ENCODE results near the gene ABHD2.
A peak's percentile ranks its signal among the peaks of the same experiment; 100 is the strongest.
"Not testable (repeated sequence)": the region's sequence is repeated elsewhere in the genome, so short reads cannot be mapped to it uniquely, and the experiment has no call there.

Gene ABHD2, protein sequence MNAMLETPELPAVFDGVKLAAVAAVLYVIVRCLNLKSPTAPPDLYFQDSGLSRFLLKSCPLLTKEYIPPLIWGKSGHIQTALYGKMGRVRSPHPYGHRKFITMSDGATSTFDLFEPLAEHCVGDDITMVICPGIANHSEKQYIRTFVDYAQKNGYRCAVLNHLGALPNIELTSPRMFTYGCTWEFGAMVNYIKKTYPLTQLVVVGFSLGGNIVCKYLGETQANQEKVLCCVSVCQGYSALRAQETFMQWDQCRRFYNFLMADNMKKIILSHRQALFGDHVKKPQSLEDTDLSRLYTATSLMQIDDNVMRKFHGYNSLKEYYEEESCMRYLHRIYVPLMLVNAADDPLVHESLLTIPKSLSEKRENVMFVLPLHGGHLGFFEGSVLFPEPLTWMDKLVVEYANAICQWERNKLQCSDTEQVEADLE

GRCh38 chr15:89087830-89088604 is at the start of gene ABHD2:
Gene ABHD2, plus strand, starts transcription at chr15:89088456. Its CDS starts 27,872 bp downstream, at chr15:89116328.
- DNase-seq (ENCODE audit: low read depth in 2 of 2) = peak; percentile 97 to 98

- DNase-seq (ENCODE audit: low read depth in 2 of 2) = no peak
Observed at GRCh38 chr15:89039142-89039541, 49.1 kb upstream of the ABHD2 start.

DNA sequence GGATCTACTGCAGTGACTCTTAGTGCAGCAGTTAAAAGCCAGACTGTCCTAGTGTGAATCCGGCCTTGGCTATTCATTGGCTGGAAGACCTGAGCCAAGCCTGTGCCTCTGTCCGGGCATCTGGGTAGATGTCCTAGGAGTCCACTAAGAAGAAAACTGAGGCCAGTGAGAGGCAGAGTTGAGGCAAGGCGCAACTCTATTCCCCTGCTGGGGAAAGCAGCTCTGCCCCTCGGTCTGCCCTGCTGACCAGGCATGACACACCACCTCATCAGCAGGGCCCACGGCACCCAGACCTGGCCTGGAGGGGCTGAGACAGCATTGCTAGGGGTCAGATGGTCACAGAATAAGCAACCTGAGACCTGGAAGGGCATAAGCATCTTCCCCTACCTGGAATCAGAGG is 46.7 kb upstream of the ABHD2 start:
- no peak for DNase-seq (ENCODE audit: low read depth in 2 of 2)

DNA sequence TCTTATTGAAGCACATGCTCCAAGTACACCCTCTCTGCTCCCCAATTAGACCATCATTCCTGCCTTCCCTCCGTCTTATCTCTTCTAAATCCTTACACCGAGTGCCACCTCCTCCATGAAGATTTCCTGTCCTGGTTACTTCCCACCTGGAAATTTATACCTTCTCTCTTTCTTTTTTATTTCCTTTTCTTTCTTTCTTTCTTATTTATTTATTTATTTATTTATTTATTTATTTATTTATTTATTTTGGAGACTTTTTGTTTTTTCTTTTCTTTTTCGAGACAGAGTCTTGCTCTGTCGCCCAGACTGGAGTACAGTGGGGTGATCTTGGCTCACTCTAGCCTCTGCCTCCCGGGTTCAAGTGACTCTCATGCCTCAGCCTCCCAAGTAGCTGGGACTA is 45.9 kb upstream of the ABHD2 start:
- no peak for DNase-seq (ENCODE audit: low read depth in 2 of 2)

GRCh38 chr15:89043031-89044002 is 44.9 kb upstream of the ABHD2 start:
- no peak for DNase-seq (ENCODE audit: low read depth in 2 of 2)

GRCh38 chr15:89049016-89049666 is 39.1 kb upstream of the ABHD2 start:
- DNase-seq (ENCODE audit: low read depth in 2 of 2) = not testable (repeated sequence)

- no peak for DNase-seq (ENCODE audit: low read depth in 2 of 2)
Observed at GRCh38 chr15:89051875-89052274, 36.4 kb upstream of the ABHD2 start.

DNA sequence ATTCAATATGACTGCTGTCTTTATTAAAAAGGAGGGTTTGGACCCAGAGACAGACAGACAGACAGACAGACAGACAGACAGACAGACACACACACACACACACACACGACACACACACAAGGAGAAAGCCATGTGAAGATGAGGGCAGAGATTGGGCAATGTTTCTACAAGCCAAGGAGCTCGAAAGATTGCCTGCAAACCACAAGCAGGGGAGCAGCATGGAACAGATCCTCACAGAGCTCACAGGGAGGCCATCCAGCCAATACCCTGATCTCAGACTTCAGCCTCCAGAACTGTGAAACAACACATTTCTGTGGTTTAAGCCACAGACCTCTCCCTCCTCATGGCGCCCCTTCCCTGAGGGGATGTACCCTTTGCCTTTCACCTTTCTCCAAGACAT is 35.8 kb upstream of the ABHD2 start:
- DNase-seq (ENCODE audit: low read depth in 2 of 2) = no peak

- DNase-seq (ENCODE audit: low read depth in 2 of 2) = no peak
Observed at GRCh38 chr15:89054873-89055272, 33.4 kb upstream of the ABHD2 start.

DNA sequence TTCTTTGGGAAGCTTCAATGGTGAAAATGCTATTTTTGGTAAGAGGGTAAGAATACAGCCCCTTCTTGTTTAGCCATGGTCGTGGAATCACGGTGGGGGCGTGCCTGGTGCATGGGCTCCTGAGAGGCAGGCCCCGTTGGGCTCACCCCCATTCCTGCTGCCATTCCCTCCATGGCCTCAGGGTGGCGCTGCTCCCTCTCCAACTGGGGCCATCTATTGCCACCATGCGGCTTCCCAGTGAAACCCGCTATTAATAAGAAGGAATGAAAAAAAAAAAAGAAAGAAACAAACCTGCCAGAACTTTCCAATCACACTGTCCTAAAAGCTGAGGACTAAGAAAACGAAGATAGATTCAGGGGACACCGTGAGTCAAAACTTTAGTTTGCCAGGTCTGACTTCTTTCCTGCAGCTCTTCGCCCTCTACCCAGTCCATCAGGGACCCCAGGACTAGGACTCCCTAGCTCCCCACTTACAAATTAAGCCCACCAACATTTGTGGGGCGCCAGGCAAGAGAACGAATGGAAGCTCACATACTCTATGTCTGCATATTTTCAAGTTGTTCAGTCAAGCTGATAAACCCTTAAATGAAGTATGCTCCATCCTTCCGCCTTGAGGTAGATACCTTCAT is 30.6 kb upstream of the ABHD2 start:
- DNase-seq (ENCODE audit: low read depth in 2 of 2) = peak; percentile 60 to 78

GRCh38 chr15:89058376-89058775 is 29.9 kb upstream of the ABHD2 start:
- no peak for DNase-seq (ENCODE audit: low read depth in 2 of 2)

GRCh38 chr15:89058876-89059405 is 29.3 kb upstream of the ABHD2 start:
- DNase-seq (ENCODE audit: low read depth in 2 of 2) = no peak

DNA sequence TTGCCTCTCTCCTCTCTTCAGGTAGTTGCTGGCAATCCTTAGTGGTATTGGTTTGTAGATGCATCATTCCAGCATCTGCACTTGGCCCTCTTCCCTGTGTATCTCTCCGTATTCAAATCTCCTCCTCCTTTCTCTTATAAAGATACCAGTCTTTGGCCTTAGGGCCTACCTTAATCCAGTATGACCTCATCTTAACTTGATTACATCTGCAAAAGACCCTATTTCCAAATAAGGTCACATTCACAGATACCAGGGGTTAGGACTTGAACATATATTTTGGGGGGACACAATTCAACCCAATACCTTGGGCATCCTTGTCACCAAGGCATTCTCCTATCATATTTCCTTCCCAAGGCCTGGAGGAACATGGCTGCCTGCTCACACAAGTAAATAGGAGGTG is 22.0 kb upstream of the ABHD2 start:
- DNase-seq (ENCODE audit: low read depth in 2 of 2) = no peak

GRCh38 chr15:89067751-89068150 is 20.5 kb upstream of the ABHD2 start:
- no peak for DNase-seq (ENCODE audit: low read depth in 2 of 2)

DNA sequence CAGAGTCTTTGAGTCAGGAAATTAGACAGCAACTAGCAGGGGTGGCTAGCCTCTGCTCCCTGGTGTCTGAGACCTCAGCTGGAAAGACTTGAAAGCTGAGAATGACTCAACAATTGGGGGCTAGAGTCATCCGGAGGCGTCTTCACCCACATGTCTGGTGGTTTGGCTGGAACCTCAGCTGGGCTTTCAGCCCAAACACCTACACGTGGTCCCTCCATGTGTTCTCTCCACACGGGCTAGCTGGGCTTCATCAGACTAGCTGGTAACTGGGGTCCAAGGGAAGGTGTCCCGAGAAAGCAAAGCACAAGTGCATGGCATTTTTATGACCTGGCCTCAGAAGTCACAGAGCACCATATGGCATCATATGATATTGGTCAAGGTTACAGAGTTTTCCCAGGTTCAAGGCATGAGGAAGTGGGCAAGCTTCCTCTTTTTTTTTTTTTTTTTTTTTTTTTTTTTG is 19.9 kb upstream of the ABHD2 start:
- DNase-seq (ENCODE audit: low read depth in 2 of 2) = peak; percentile 47 to 52

DNA sequence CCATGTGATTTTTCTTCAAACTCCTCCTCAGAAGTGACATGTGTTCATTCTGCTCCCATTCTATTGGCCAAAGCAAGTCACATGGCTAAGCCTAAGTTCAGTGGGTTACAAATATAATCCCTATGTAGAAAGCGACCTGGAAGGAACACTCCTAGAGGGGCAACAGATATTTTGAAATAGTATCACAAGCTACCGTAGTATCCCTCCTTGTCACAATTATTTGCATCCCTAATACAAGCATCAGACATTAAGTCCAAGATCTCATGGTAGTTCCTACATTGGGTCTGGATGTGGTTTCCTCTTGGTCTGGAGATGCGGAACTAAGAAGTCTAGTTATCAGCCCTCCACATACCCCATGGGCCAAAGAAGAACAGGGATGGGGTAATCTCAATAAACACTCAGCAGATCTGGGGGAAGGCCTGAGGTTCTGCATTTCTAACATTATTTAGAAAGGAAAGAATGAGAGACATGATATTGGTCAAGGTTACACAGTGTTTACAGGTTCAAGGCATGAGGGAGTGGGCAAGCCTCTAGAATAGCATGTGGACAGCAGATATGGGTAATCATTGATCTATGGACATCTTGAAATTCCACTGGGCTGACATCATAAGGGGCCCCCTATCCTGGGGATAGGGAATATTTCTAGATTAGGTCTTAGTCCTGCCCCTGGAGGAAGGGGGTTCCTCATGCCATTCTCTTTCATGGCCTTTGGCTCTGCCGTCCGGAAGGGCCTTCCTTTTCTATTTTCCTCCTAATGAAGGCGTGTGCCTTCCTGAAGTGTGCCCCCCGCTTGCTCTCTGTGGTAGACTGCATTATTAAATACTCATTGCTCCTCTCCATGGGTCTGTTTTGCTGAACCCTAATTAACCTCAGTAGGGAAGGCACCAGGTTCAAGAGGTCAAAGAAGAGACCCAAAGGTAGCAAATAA is 17.8 kb upstream of the ABHD2 start:
- DNase-seq (ENCODE audit: low read depth in 2 of 2) = no peak

- DNase-seq (ENCODE audit: low read depth in 2 of 2) = no peak
Observed at GRCh38 chr15:89071471-89071870, 16.8 kb upstream of the ABHD2 start.

- no peak for DNase-seq (ENCODE audit: low read depth in 2 of 2)
Observed at GRCh38 chr15:89072277-89072869, 15.9 kb upstream of the ABHD2 start.

Data from stimulated activated CD4-positive, alpha-beta T cell treated with anti-CD3 and anti-CD28 coated beads, Interleukin-15, amount 100 ng/mL, for 48 hours (primary cell).